SK-N-SH treated with all-trans-retinoic acid at 6 μM for 48 hours (cell line): ENCODE measurements around the gene EPB41.

Experiments used
- ATAC-seq: fragments of 200-7000 bp; cut with Tn5 transposase; 3 replicates; pipeline ENCODE4 v1.9.1; 2020; ENCODE audit warnings: mild to moderate bottlenecking, moderate library complexity
- ARNTL ChIP-seq: fragments of 450-650 bp; formaldehyde crosslinking; IDR thresholded peaks from 2 replicates; pipeline ENCODE4 v1.5.0; 2020; ENCODE audit warnings: low read depth, mild to moderate bottlenecking, moderate library complexity, borderline replicate concordance
- BACH2 ChIP-seq: fragments of 250-450 bp; sonication (Bioruptor Pico); IDR thresholded peaks from 2 replicates; pipeline ENCODE4 v1.9.0; 2021; ENCODE audit warnings: mild to moderate bottlenecking, borderline replicate concordance
- CREB5 ChIP-seq: fragments of 250-450 bp; sonication (Bioruptor Pico); IDR thresholded peaks from 2 replicates; pipeline ENCODE4 v1.5.1; 2020; ENCODE audit warnings: low read depth, mild to moderate bottlenecking, moderate library complexity
- CSDC2 ChIP-seq: fragments of 250-450 bp; sonication (Bioruptor Pico); IDR thresholded peaks from 2 replicates; pipeline ENCODE4 v1.5.0; 2020; ENCODE audit warnings: mild to moderate bottlenecking, moderate library complexity
- GLIS3 ChIP-seq: fragments of 250-450 bp; sonication (Bioruptor Pico); IDR thresholded peaks from 2 replicates; pipeline ENCODE4 v1.5.0; 2020; ENCODE audit warnings: mild to moderate bottlenecking, moderate library complexity
- ISL1 ChIP-seq: fragments of 250-450 bp; sonication (Bioruptor Pico); IDR thresholded peaks from 2 replicates; pipeline ENCODE4 v2.1.2; 2022; ENCODE audit warnings: mild to moderate bottlenecking, moderate library complexity
- OSR1 ChIP-seq: fragments of 250-450 bp; sonication (Bioruptor Pico); IDR thresholded peaks from 2 replicates; pipeline ENCODE4 v1.8.0; 2022; ENCODE audit warnings: moderate library complexity, mild to moderate bottlenecking, inconsistent platforms
- PPARA ChIP-seq: fragments of 250-450 bp; sonication (Bioruptor Pico); IDR thresholded peaks from 2 replicates; pipeline ENCODE4 v1.5.0; 2020; ENCODE audit warnings: mild to moderate bottlenecking, borderline replicate concordance
- RARB ChIP-seq: fragments of 250-450 bp; sonication (Bioruptor Pico); IDR thresholded peaks from 2 replicates; pipeline ENCODE4 v1.8.0; 2021; ENCODE audit warnings: mild to moderate bottlenecking, moderate library complexity
- TCF4 ChIP-seq: fragments of 250-450 bp; sonication (Bioruptor Pico); IDR thresholded peaks from 2 replicates; pipeline ENCODE4 v1.8.0; 2021; ENCODE audit warnings: mild to moderate bottlenecking, moderate library complexity, borderline replicate concordance
- TOX ChIP-seq: fragments of 250-450 bp; sonication (Bioruptor Pico); IDR thresholded peaks from 2 replicates; pipeline ENCODE4 v1.8.0; 2021; ENCODE audit warnings: mild to moderate bottlenecking, moderate library complexity, borderline replicate concordance
- TSHZ2 ChIP-seq: fragments of 250-450 bp; sonication (Bioruptor Pico); IDR thresholded peaks from 2 replicates; pipeline ENCODE4 v1.5.0; 2020; ENCODE audit warnings: mild to moderate bottlenecking, moderate library complexity
- ZC3H10 ChIP-seq: fragments of 250-450 bp; sonication (Bioruptor Pico); IDR thresholded peaks from 2 replicates; pipeline ENCODE4 v1.5.1; 2021; ENCODE audit warnings: mild to moderate bottlenecking, moderate library complexity
- ZFP3 ChIP-seq: fragments of 250-450 bp; sonication (Bioruptor Pico); IDR thresholded peaks from 2 replicates; pipeline ENCODE4 v1.5.0; 2020; ENCODE audit warnings: mild to moderate bottlenecking, moderate library complexity
- ZFP30 ChIP-seq: fragments of 450-650 bp; formaldehyde crosslinking; IDR thresholded peaks from 2 replicates; pipeline ENCODE4 v1.5.0; 2022; ENCODE audit warnings: mild to moderate bottlenecking, moderate library complexity
- ZNF565 ChIP-seq: fragments of 450-650 bp; formaldehyde crosslinking; conservative IDR thresholded peaks from 2 replicates; pipeline ENCODE4 v1.5.0; 2020; ENCODE audit warnings: low read depth, mild to moderate bottlenecking, moderate library complexity
- ZNF70 ChIP-seq: fragments of 450-650 bp; formaldehyde crosslinking; IDR thresholded peaks from 2 replicates; pipeline ENCODE4 v1.5.0; 2020; ENCODE audit warnings: mild to moderate bottlenecking, moderate library complexity
- ZNF8 ChIP-seq: fragments of 450-650 bp; formaldehyde crosslinking; IDR thresholded peaks from 2 replicates; pipeline ENCODE4 v1.5.0; 2020; ENCODE audit warnings: mild to moderate bottlenecking, moderate library complexity
- TF ChIP-seq, protein P1 (sequence below): fragments of 250-450 bp; sonication (Bioruptor Pico); IDR thresholded peaks from 2 replicates; pipeline ENCODE4 v1.5.1; 2021; ENCODE audit warnings: mild to moderate bottlenecking, moderate library complexity
- TF ChIP-seq, protein P2 (sequence below): fragments of 250-450 bp; sonication (Bioruptor Pico); IDR thresholded peaks from 2 replicates; pipeline ENCODE4 v1.8.0; 2021; ENCODE audit warnings: low read depth, mild to moderate bottlenecking, moderate library complexity, borderline replicate concordance
- TF ChIP-seq, protein P3 (sequence below): fragments of 250-450 bp; sonication (Bioruptor Pico); IDR thresholded peaks from 2 replicates; pipeline ENCODE4 v1.8.0; 2020; ENCODE audit warnings: mild to moderate bottlenecking, moderate library complexity, borderline replicate concordance

The EPB41 gene

GRCh38 chr1:29156543-29157268 lies 242.3 kb downstream of the EPB41 start:
- no peak for TF ChIP-seq ZNF70 (CRISPR knock-in tag)
- TF ChIP-seq, protein P1, sequence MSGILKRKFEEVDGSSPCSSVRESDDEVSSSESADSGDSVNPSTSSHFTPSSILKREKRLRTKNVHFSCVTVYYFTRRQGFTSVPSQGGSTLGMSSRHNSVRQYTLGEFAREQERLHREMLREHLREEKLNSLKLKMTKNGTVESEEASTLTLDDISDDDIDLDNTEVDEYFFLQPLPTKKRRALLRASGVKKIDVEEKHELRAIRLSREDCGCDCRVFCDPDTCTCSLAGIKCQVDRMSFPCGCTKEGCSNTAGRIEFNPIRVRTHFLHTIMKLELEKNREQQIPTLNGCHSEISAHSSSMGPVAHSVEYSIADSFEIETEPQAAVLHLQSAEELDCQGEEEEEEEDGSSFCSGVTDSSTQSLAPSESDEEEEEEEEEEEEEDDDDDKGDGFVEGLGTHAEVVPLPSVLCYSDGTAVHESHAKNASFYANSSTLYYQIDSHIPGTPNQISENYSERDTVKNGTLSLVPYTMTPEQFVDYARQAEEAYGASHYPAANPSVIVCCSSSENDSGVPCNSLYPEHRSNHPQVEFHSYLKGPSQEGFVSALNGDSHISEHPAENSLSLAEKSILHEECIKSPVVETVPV (CRISPR knock-in tag) = no peak
- TF ChIP-seq RARB (CRISPR knock-in tag) = no peak
- peak; percentile 66 for TF ChIP-seq ISL1 (CRISPR knock-in tag)
- TF ChIP-seq CREB5 (CRISPR knock-in tag) = peak; percentile 36; the same call in 1 of the 2 replicates
- no peak; the same call in 1 of the 2 replicates for TF ChIP-seq ZFP3 (CRISPR knock-in tag)
- TF ChIP-seq GLIS3 (CRISPR knock-in tag) = no peak
- TF ChIP-seq ZC3H10 (CRISPR knock-in tag) = no peak
- no peak for TF ChIP-seq TCF4 (CRISPR knock-in tag)
- no peak for TF ChIP-seq CSDC2 (CRISPR knock-in tag)
- TF ChIP-seq ARNTL (CRISPR knock-in tag) = no peak
- TF ChIP-seq, protein P2, sequence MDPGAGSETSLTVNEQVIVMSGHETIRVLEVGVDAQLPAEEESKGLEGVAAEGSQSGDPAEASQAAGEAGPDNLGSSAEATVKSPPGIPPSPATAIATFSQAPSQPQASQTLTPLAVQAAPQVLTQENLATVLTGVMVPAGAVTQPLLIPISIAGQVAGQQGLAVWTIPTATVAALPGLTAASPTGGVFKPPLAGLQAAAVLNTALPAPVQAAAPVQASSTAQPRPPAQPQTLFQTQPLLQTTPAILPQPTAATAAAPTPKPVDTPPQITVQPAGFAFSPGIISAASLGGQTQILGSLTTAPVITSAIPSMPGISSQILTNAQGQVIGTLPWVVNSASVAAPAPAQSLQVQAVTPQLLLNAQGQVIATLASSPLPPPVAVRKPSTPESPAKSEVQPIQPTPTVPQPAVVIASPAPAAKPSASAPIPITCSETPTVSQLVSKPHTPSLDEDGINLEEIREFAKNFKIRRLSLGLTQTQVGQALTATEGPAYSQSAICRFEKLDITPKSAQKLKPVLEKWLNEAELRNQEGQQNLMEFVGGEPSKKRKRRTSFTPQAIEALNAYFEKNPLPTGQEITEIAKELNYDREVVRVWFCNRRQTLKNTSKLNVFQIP (CRISPR knock-in tag) = no peak
- 0 out of 2 replicates have a peak, but pooled peaks have one; percentile 70 for TF ChIP-seq TSHZ2
- TF ChIP-seq OSR1 (CRISPR knock-in tag) = no peak
- no peak for TF ChIP-seq TOX (CRISPR knock-in tag)
- no peak for TF ChIP-seq ZNF8 (CRISPR knock-in tag)
- peak; percentile 87 for TF ChIP-seq ZFP30 (CRISPR knock-in tag)
- TF ChIP-seq, all 23 proteins: peak for 4
- ATAC-seq = no peak; the same call in 1 of the 3 replicates

- no peak for ATAC-seq
- TF ChIP-seq RARB (CRISPR knock-in tag) = no peak
- TF ChIP-seq ZNF8 (CRISPR knock-in tag) = no peak
- no peak for TF ChIP-seq ZNF565 (CRISPR knock-in tag)
- TF ChIP-seq, protein P1 (CRISPR knock-in tag) = no peak
- no peak for TF ChIP-seq ARNTL (CRISPR knock-in tag)
- no peak for TF ChIP-seq PPARA (CRISPR knock-in tag)
These were observed 242.9 kb downstream of the EPB41 start for GRCh38 chr1:29157269-29157601.

DNA sequence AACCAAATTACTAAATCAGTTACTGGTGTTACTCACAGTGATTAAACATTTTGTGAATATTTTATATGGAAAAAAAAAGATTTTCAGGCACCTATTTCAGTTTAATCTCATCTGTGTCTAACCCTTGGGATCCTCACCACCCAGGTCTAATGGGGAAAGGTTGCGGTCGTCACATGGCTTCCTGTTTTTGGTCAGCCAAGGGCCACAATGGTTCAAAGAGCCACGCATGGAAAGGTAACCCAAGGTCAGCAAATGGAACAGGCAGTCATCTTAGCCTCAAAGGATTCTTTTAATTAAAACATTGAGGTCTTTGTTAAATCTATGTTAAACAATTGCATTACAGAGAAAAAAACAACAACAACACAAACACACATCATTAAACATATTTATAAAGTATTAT lies 245.4 kb downstream of the EPB41 start:
- no peak for ATAC-seq
- TF ChIP-seq ZNF565 (CRISPR knock-in tag) = no peak
- TF ChIP-seq BACH2 (CRISPR knock-in tag) = no peak
- no peak for TF ChIP-seq TCF4 (CRISPR knock-in tag)
- TF ChIP-seq, protein P2 (CRISPR knock-in tag) = no peak
- TF ChIP-seq, protein P3, sequence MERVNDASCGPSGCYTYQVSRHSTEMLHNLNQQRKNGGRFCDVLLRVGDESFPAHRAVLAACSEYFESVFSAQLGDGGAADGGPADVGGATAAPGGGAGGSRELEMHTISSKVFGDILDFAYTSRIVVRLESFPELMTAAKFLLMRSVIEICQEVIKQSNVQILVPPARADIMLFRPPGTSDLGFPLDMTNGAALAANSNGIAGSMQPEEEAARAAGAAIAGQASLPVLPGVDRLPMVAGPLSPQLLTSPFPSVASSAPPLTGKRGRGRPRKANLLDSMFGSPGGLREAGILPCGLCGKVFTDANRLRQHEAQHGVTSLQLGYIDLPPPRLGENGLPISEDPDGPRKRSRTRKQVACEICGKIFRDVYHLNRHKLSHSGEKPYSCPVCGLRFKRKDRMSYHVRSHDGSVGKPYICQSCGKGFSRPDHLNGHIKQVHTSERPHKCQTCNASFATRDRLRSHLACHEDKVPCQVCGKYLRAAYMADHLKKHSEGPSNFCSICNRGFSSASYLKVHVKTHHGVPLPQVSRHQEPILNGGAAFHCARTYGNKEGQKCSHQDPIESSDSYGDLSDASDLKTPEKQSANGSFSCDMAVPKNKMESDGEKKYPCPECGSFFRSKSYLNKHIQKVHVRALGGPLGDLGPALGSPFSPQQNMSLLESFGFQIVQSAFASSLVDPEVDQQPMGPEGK = no peak
- TF ChIP-seq RARB (CRISPR knock-in tag) = no peak
- no peak for TF ChIP-seq ISL1 (CRISPR knock-in tag)
- no peak for TF ChIP-seq TSHZ2
